C4-2B (cell line): ENCODE data around the gene SNTG2.

Experiments
- H3K27ac ChIP-seq: fragments of 450-650 bp; 2 replicates; pipeline ENCODE4 v1.5.1; 2017
- CTCF ChIP-seq: fragments of 450-650 bp; conservative IDR thresholded peaks from 2 replicates; pipeline ENCODE4 v1.5.1; 2017; ENCODE audit warnings: mild to moderate bottlenecking
- ZFX ChIP-seq: fragments of 450-650 bp; IDR thresholded peaks from 2 replicates; pipeline ENCODE4 v1.6.1; 2017

Gene SNTG2

GRCh38 chr2:1259746-1260145, 309.1 kb downstream of the SNTG2 start:
- TF ChIP-seq ZFX, result no peak
- no peak for TF ChIP-seq CTCF

GRCh38 chr2:1262609-1263008, 312.0 kb downstream of the SNTG2 start:
- H3K27ac ChIP-seq, result no peak overlapping the region
- no peak for TF ChIP-seq CTCF
- no peak for TF ChIP-seq ZFX

More at GRCh38 chr2:1259746-1260145, 309.1 kb downstream of the SNTG2 start:
- no peak overlapping the region for H3K27ac ChIP-seq

- H3K27ac ChIP-seq, result no peak overlapping the region
- no peak for TF ChIP-seq CTCF
- no peak for TF ChIP-seq ZFX
Measured at GRCh38 chr2:1265454-1265853, 314.8 kb downstream of the SNTG2 start.

GRCh38 chr2:1266351-1266750, 315.7 kb downstream of the SNTG2 start:
- no peak overlapping the region for H3K27ac ChIP-seq
- TF ChIP-seq ZFX (no peak), CTCF (no peak)

GRCh38 chr2:1268034-1268433, 317.4 kb downstream of the SNTG2 start:
- H3K27ac ChIP-seq, result no peak overlapping the region
- TF ChIP-seq CTCF (no peak), ZFX (no peak)

GRCh38 chr2:1269812-1270211, 319.2 kb downstream of the SNTG2 start:
- no peak for TF ChIP-seq CTCF
- TF ChIP-seq ZFX, result no peak
- H3K27ac ChIP-seq, result no peak overlapping the region

- no peak overlapping the region for H3K27ac ChIP-seq
- TF ChIP-seq ZFX (no peak), CTCF (no peak)
Measured at GRCh38 chr2:1272835-1273234, 322.2 kb downstream of the SNTG2 start.
